GM11168 (cell line): ENCODE measurements around the gene FRAT1.

Experiments
- in situ Hi-C: fragments of 300-500 bp; cut with MboI; formaldehyde crosslinking; loops from one replicate; pipeline ENCODE4 v1.12.0; 2022; ENCODE audit warnings: low sequenced_read_pairs; ENCODE audit not compliant: unreplicated experiment

The FRAT1 gene

GRCh38 chr10:97307866-97308780 is 10.9 kb upstream of the FRAT1 start:
- in situ Hi-C loops = no loop called here

GRCh38 chr10:97311111-97311626 is 7.9 kb upstream of the FRAT1 start:
- in situ Hi-C loops = no loop called here

DNA sequence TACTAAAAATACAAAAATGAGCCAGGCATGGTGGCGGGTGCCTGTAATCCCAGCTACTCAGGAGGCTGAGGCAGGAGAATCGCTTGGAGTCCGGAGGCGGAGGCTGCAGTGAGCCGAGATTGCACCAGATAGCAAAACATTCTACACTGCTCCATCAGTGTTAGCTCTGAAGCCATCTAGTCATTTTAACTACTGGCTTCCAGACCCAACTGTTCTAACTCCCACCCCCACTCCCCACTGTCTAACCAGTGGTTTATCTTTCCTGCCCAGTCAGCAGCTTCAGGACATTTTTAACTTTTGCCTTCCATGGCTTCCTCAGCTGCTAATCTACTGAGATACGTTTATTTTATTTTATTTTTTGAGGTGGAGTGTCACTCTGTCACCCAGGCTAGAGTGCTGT is 6.2 kb upstream of the FRAT1 start:
- in situ Hi-C loops = no loop called here

DNA sequence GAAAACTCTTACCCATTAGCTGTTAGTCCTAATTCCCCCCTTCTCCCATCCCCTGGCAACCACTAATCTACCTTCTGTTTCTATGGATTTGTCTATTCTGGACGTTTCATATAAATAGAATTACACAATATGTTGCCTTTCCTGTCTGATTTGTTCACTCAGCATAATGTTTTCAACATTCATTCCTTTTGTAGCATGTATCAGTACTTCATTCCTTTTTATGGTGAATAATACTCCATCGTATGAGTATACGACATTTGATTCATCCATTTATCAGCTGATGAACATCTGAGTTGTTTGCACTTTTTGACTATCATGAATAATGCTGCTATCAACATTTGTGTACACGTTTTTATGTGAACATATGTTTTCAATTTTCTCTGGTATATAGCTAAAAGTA is 4.4 kb upstream of the FRAT1 start:
- in situ Hi-C loops = no loop called here

DNA sequence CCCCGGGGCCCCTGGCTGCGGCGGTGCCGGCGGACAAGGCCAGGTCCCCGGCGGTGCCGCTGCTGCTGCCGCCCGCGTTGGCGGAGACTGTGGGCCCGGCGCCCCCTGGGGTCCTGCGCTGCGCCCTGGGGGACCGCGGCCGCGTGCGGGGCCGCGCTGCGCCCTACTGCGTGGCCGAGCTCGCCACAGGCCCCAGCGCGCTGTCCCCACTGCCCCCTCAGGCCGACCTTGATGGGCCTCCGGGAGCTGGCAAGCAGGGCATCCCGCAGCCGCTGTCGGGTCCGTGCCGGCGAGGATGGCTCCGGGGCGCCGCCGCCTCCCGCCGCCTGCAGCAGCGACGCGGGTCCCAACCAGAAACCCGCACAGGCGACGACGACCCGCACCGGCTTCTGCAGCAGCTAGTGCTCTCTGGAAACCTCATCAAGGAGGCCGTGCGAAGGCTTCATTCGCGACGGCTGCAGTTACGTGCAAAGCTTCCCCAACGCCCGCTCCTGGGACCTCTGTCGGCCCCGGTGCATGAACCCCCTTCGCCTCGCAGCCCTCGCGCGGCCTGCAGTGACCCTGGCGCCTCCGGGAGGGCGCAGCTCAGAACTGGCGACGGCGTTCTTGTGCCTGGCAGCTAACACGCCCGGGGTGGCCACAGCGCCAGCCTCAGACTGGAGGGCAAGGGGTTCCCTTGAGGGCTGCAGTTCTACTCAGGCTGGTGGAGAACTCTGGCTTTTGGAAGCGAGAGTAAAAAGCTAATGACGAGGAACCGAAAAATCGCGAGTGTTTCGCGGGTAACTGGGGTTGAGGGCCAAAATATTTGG is 804 bp downstream of the FRAT1 start:
- in situ Hi-C loops = no loop called here

GRCh38 chr10:97320480-97321031 is 1.5 kb downstream of the FRAT1 start:
- in situ Hi-C loops = no loop called here

GRCh38 chr10:97321032-97321803 is 2.1 kb downstream of the FRAT1 start:
- in situ Hi-C loops = no loop called here

- in situ Hi-C loops = no loop called here
Measured at GRCh38 chr10:97321804-97322190, 2.7 kb downstream of the FRAT1 start.

GRCh38 chr10:97323501-97323900 is 4.4 kb downstream of the FRAT1 start:
- in situ Hi-C loops = no loop called here

DNA sequence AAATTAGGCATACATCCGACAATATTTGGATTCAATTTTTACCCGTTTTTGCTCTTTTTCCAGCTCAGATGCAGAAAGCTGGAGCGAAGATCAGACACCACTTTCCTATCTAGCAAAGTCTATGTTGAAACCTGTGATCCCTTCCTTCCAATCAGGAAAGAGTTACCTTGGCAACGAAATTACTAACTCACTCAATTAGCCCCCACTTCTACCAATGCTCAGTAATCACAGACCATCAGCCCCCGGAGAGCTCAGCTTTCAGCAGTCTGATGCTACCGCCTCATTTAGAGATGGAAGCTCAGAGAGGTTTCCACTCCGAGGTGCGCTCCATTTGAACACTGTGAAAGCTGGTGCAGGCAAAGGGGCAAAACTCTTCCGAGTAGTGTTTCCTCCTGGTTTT is 6.7 kb downstream of the FRAT1 start:
- in situ Hi-C loops = no loop called here

GRCh38 chr10:97327348-97328294 is 8.6 kb downstream of the FRAT1 start:
- in situ Hi-C loops = no loop called here

GRCh38 chr10:97328646-97329453 is 9.8 kb downstream of the FRAT1 start:
- in situ Hi-C loops = no loop called here

- in situ Hi-C loops = no loop called here
Measured at GRCh38 chr10:97329766-97330165, 10.7 kb downstream of the FRAT1 start.

GRCh38 chr10:97331153-97331703 is 12.2 kb downstream of the FRAT1 start:
- in situ Hi-C loops = no loop called here

DNA sequence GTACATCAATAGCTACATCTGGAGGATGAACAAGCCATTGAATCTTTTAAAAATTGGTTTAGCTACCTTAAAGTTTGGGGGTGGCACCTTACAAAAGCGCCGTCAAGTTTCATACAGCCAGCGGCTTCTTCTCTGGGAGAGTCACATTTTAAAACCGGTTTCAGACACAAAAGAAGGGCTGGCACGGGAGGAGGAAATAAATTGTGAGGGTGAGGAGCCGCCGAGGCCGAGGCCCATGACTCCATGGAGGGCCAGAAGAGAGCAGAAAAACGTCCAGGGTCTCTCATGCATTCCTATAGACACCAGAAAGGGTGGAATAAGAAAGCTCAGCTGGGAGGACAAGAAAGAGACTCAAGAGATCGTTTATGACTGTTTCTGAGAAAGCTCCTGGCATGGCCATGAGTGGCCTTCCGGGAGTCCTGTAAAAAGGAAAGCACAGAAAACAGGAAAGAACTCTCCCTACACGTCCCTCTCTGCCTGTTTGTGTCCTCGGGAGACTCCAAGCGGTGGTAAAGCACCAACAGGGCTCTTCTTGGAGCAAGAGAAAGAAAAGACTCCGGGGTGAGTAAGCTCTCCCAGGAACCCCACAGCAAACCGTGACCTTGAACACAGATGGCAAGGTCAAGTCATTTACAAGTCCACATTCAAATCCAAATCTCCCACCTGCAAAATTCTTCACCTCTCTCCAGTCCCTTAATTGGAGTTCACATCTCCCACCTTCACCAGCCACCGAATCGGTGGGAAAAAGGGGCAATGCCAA is 13.7 kb downstream of the FRAT1 start:
- in situ Hi-C loops = no loop called here

- in situ Hi-C loops = no loop called here
Measured at GRCh38 chr10:97333351-97333600, 14.2 kb downstream of the FRAT1 start.

- in situ Hi-C loops = no loop called here
Measured at GRCh38 chr10:97333601-97334369, 14.7 kb downstream of the FRAT1 start.
